HepG2 (cell line): ENCODE data around the gene CDC6. TPM values are rescaled to one million over a fixed set of nuclear protein-coding genes. Genes with fewer than 3 reads are reported as not detected.

ENCODE experiments used
- GATAD1 ChIP-seq: IDR thresholded peaks from 2 replicates; pipeline ENCODE4 v1.6.1; 2016; ENCODE audit warnings: missing genetic modification reagents, missing compliant biosample characterization
- GPBP1L1 ChIP-seq: sonication (generic); formaldehyde crosslinking; IDR thresholded peaks from 2 replicates; pipeline ENCODE4 v1.5.0; 2020; ENCODE audit warnings: mild to moderate bottlenecking, missing genetic modification reagents
- GTF3A ChIP-seq: sonication (generic); formaldehyde crosslinking; conservative IDR thresholded peaks from 2 replicates; pipeline ENCODE4 v1.4.0; 2020; ENCODE audit warnings: mild to moderate bottlenecking, missing genetic modification reagents
- MAFF ChIP-seq: IDR thresholded peaks from 2 replicates; pipeline ENCODE4 v1.6.1; 2011; ENCODE audit warnings: low read depth, low read length, improper control_type of control experiment
- NBN ChIP-seq: fragments of 450-650 bp; conservative IDR thresholded peaks from 2 replicates; pipeline ENCODE4 v1.6.1; 2017
- NFAT5 ChIP-seq: sonication (generic); formaldehyde crosslinking; IDR thresholded peaks from 2 replicates; pipeline ENCODE4 v1.4.0; 2020; ENCODE audit warnings: missing genetic modification reagents
- PATZ1 ChIP-seq: sonication (generic); formaldehyde crosslinking; IDR thresholded peaks from 2 replicates; pipeline ENCODE4 v1.4.0; 2020; ENCODE audit warnings: missing genetic modification reagents
- PHB2 ChIP-seq: fragments of 450-650 bp; IDR thresholded peaks from 2 replicates; pipeline ENCODE4 v1.6.1; 2018; ENCODE audit not compliant: partially characterized antibody
- SOX5 ChIP-seq: IDR thresholded peaks from 2 replicates; pipeline ENCODE4 v1.6.1; 2016; ENCODE audit warnings: borderline replicate concordance
- SRSF4 ChIP-seq: fragments of 200-400 bp; formaldehyde crosslinking; IDR thresholded peaks from one replicate; pipeline ENCODE4 v1.6.1; 2018; ENCODE audit warnings: mild to moderate bottlenecking, low read depth, low read length, moderate library complexity; ENCODE audit not compliant: poor library complexity, severe bottlenecking
- TRIM24 ChIP-seq: sonication (generic); formaldehyde crosslinking; IDR thresholded peaks from 2 replicates; pipeline ENCODE4 v1.8.0; 2022; ENCODE audit warnings: mild to moderate bottlenecking, missing genetic modification reagents
- ZBTB39 ChIP-seq: sonication (generic); formaldehyde crosslinking; IDR thresholded peaks from 2 replicates; pipeline ENCODE4 v1.5.0; 2020; ENCODE audit warnings: missing genetic modification reagents
- ZNF121 ChIP-seq: sonication (generic); formaldehyde crosslinking; IDR thresholded peaks from 2 replicates; pipeline ENCODE4 v1.5.0; 2020; ENCODE audit warnings: mild to moderate bottlenecking, missing genetic modification reagents
- ZNF431 ChIP-seq: sonication (generic); formaldehyde crosslinking; IDR thresholded peaks from 2 replicates; pipeline ENCODE4 v1.9.0; 2022; ENCODE audit warnings: missing genetic modification reagents, low read depth, mild to moderate bottlenecking, borderline replicate concordance
- ZNF44 ChIP-seq: sonication (generic); formaldehyde crosslinking; IDR thresholded peaks from 2 replicates; pipeline ENCODE4 v1.5.1; 2020; ENCODE audit warnings: mild to moderate bottlenecking, missing genetic modification reagents
- ZNF441 ChIP-seq: sonication (generic); formaldehyde crosslinking; IDR thresholded peaks from 2 replicates; pipeline ENCODE4 v1.7.0; 2021; ENCODE audit warnings: missing genetic modification reagents, borderline replicate concordance
- ZNF652 ChIP-seq: IDR thresholded peaks from 2 replicates; pipeline ENCODE4 v1.6.1; 2016; ENCODE audit warnings: low read depth, borderline replicate concordance
- ZNF710 ChIP-seq: sonication (generic); formaldehyde crosslinking; IDR thresholded peaks from 2 replicates; pipeline ENCODE4 v1.5.0; 2020; ENCODE audit warnings: mild to moderate bottlenecking, missing genetic modification reagents, borderline replicate concordance
- polyA plus RNA-seq, 8 experiments: library from polyadenylated mRNA; depleted of rRNA in 3 of 8; stranded (reverse) in 7 of 8; unstranded in 1 of 8; fragments of >200 nt; fragmentation: Illumina TruSeq in 4 of 8; extraction: Trizol in 4 of 8; gene quantifications; 2 replicates each; pipeline versions ENCODE4 v1.2.1 to v1.2.3, GENCODE V29; 2011 to 2016; ENCODE audit warnings: low read depth in 4 of 8, missing spikeins in 1 of 8, mixed read lengths in 1 of 8; ENCODE audit not compliant: insufficient read depth in 1 of 8
- total RNA-seq, 5 experiments: library from RNA; depleted of rRNA; stranded (reverse); fragments of >200 nt; fragmentation: Illumina TruSeq; extraction: Trizol; gene quantifications; 2 replicates each; pipeline ENCODE4 v1.2.3, GENCODE V29; 2016; ENCODE audit warnings: low read depth in 1 of 5

CDC6 gene
- total and polyA plus RNA-seq, 2 of the 13 experiments (the other 11 are each of a cell fraction or from before 2014, with no cell fraction given): 17.4 to 114 TPM

GRCh38 chr17:40314584-40314956 is 26.9 kb downstream of the CDC6 start (continued):
- no peak for TF ChIP-seq ZNF431 (CRISPR knock-in tag)
- TF ChIP-seq GPBP1L1: no peak
- no peak for TF ChIP-seq ZNF121 (CRISPR knock-in tag)
- TF ChIP-seq GATAD1 (CRISPR knock-in tag): no peak
- no peak for TF ChIP-seq ZNF441
- no peak for TF ChIP-seq NBN
- TF ChIP-seq ZBTB39 (CRISPR knock-in tag): no peak
- peak; percentile 15; the same call in 1 of the 2 replicates for TF ChIP-seq MAFF
- TF ChIP-seq NFAT5 (CRISPR knock-in tag): no peak
- no peak for TF ChIP-seq PHB2
- no peak for TF ChIP-seq ZNF710 (CRISPR knock-in tag)
- TF ChIP-seq SOX5: no peak
- TF ChIP-seq TRIM24 (CRISPR knock-in tag): no peak
- TF ChIP-seq PATZ1 (CRISPR knock-in tag): peak; percentile 56
- no peak for TF ChIP-seq SRSF4
- TF ChIP-seq ZNF652 (CRISPR knock-in tag): no peak
- TF ChIP-seq ZNF44 (CRISPR knock-in tag): no peak
- TF ChIP-seq GTF3A (CRISPR knock-in tag): no peak
